Activated CD8-positive, alpha-beta memory T cell treated with anti-CD3 and anti-CD28 coated beads, Interleukin-2, amount 10 ng/mL, durations not matched to agents 7 days and 5 days (primary cell): Measurements from ENCODE around the gene ZC3H7A. TPM values are rescaled to one million over a fixed set of nuclear protein-coding genes. Genes with fewer than 3 reads are reported as not detected.
"Not testable (repeated sequence)": the region's sequence is repeated elsewhere in the genome, so short reads cannot be mapped to it uniquely, and the experiment has no call there.

Experiments used
- ATAC-seq: fragments of 150-1000 bp; cut with Tn5 transposase; one replicate; pipeline ENCODE4 v1.10.0; 2021; ENCODE audit warnings: moderate library complexity
- CTCF ChIA-PET: fragments of 350-600 bp; sonication (Branson Sonifier 250); formaldehyde crosslinking; loops from one replicate; lab custom pipeline; 2021; ENCODE audit warnings: antibody characterized with exemption; lab: Charles Lee
- DNase-seq: peaks from one replicate; pipeline ENCODE4 v3.0.0-alpha.2; 2020
- H3K27ac Mint-ChIP-seq: one replicate; pipeline ENCODE4 v1.8.0; 2021; ENCODE audit warnings: mild to moderate bottlenecking, mixed read lengths
- H3K27me3 Mint-ChIP-seq: one replicate; pipeline ENCODE4 v1.8.0; 2021; ENCODE audit warnings: mixed read lengths
- H3K36me3 Mint-ChIP-seq: one replicate; pipeline ENCODE4 v1.8.0; 2021; ENCODE audit warnings: mild to moderate bottlenecking, mixed read lengths
- H3K4me1 Mint-ChIP-seq: one replicate; pipeline ENCODE4 v1.8.0; 2021; ENCODE audit warnings: mixed read lengths
- H3K4me3 Mint-ChIP-seq: one replicate; pipeline ENCODE4 v1.8.0; 2021; ENCODE audit warnings: mild to moderate bottlenecking, moderate library complexity, mixed read lengths
- H3K9me3 Mint-ChIP-seq: one replicate; pipeline ENCODE4 v1.8.0; 2022; ENCODE audit warnings: low read depth, mixed read lengths
- total RNA-seq, 2 experiments: library from RNA; stranded (reverse); gene quantifications; one replicate each; pipeline ENCODE4 v1.2.3, GENCODE V29; 2021

Gene ZC3H7A
- total RNA-seq, 2 experiments from 2014 or later = 70.7 to 85.9 TPM

DNA sequence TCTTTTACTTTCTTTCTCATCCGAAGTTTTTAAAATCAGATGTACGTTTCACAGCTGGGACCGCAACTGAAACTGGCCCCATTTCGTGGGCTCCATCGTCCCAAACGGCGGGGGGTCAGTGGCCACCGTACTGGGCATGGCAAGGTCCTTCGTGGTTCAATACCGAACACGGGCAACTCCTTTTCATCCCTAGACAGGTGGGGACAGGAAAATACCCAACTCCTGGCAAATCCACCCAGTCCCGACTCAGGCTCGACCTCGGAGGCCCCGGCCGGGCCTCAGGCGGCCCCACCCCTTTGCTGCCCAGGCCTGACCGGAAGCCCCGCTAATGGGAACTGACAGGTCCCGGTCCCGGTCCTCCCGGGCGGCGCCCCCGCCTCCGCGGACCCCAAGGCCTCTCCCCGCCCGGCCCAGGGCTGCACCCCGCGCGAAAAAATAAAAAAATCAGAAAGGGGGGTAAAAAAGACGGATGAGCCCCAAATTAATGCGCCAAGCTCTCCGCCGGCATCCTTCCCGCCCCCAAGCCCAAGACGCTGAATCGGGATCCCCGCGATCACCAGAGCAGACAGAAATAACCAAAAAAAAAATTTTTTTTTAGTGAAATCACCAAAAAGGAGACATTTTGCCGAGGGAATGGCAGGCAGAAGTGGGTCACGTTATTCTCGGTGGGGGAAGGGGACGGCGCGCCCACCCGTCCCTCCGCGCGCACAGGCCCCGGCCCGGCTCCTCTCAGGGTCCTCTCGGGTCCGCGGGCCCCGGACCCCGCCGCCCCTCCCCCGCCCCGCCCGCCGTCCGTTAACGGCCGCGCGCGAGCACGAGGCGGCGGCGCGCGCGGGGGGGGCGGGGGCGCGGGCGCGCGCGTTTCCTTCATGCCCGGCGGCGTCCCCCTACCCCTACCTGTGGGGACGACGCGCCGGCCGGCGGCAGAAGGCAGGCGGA lies 562 bp downstream of the ZC3H7A start:
- Mint-ChIP-seq H3K27me3 (no peaks in the 10 kb centered on the region), H3K9me3 (no peaks in the 10 kb centered on the region), H3K36me3 (peaks cover 21% of the 10 kb centered on the region), H3K4me3 (peak overlapping the region; percentile 80), H3K4me1 (peaks cover 69% of the 10 kb centered on the region), H3K27ac (peak overlapping the region; percentile 92)
- CTCF ChIA-PET = interaction anchor here (0.5 to 4.0 kb wide), 28 partner anchors 11 to 919 kb away, joined by 3 to 58 read pairs (median 4); partner anchors contain the start of genes CIITA, GSPT1, RSL1D1 and SOCS1
- DNase-seq (peak; percentile 56), ATAC-seq (no peak)

DNA sequence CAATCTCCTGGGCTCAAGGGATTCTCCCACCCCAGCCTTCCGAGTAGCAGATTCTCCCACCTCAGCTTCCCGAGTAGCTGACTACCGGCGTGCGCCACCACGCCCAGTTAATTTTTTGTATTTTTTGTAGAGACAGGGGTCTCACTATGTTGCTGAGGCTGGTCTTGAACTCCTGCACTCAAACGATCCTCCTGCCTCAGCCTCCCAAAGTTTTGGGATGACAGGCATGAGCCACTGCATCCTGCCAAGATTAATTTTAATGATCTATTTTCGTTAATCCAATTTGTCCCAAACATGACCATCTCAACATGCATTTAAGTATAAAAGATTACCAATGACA lies 1.2 kb downstream of the ZC3H7A start:
- Mint-ChIP-seq H3K4me3 (peak overlapping the region; percentile 80), H3K9me3 (no peaks in the 10 kb centered on the region), H3K36me3 (peaks cover 25% of the 10 kb centered on the region), H3K27ac (peak overlapping the region; percentile 92), H3K4me1 (peaks cover 75% of the 10 kb centered on the region), H3K27me3 (no peaks in the 10 kb centered on the region)
- CTCF ChIA-PET = interaction anchor here (1.1 to 4.0 kb wide), 7 partner anchors 12 to 53 kb away, joined by 3 to 58 read pairs (median 6); partner anchors contain the start of gene TXNDC11
- no peak for DNase-seq
- ATAC-seq = no peak

DNA sequence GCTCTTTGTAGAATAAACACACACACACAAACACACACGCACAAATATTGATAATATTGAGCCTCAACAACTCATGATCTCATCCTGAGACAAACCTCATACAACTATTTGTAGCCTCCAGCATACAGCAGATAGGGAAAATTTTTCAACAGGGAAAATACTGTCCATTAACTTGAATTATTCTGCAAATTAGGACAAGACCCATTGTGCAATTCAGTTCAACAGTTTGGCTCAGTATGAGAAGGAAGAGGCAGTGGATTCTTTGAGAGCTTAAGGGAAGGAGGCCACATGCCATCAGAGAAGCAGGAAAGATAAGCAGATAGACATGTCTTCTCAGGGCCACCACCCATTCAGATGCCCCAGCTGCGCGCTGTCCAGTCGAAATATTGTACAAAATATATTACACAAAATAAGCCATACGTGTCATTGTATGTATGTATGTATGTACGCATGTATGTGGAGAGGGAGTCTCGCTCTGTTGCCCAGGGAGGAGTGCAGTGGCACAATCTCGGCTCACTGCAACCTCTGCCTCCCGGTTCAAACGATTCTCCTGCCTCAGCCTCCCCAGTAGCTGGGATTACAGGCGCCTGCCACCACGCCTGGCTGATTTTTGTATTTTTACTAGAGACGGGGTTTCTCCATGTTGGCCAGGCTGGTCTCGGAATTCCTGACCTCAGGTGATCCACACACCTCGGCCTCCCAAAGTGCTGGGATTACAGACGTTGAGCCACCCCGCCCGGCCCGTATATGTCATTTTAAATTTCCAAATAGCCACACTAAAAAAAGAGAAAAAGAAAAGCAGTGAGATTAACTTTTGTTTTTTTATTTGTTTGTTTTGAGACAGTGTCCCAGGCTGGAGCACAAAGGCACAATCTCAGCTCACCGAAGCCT lies 1.8 kb downstream of the ZC3H7A start:
- DNase-seq (no peak), ATAC-seq (no peak)
- Mint-ChIP-seq H3K27ac (peak overlapping the region; percentile 92), H3K4me1 (peaks cover 74% of the 10 kb centered on the region), H3K4me3 (peak overlapping the region; percentile 80), H3K27me3 (no peaks in the 10 kb centered on the region), H3K9me3 (no peaks in the 10 kb centered on the region), H3K36me3 (peaks cover 26% of the 10 kb centered on the region)
- CTCF ChIA-PET = interaction anchor here (1.1 to 4.0 kb wide), 5 partner anchors 12 to 50 kb away, joined by 3 to 58 read pairs (median 3); no protein-coding TSS in a partner anchor

DNA sequence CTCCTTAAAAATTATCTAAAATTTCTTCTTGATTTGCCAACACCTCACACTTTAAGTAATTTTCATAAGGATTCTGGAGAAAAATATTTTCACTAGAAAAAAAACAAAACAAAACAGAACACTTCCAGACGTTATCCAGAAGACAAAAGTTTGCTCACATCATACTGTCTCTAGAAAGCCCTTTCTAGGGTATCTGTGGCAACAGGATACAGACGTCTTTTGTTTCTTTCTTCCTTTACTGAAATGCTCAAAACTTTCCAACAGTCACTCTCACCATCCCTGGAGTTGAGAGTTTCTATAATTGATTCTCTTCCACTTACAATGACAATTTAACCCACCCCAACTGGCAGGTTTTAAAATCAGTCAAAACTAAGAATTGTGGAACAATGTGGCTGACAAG lies 2.6 kb downstream of the ZC3H7A start:
- CTCF ChIA-PET = no interaction called here

DNA sequence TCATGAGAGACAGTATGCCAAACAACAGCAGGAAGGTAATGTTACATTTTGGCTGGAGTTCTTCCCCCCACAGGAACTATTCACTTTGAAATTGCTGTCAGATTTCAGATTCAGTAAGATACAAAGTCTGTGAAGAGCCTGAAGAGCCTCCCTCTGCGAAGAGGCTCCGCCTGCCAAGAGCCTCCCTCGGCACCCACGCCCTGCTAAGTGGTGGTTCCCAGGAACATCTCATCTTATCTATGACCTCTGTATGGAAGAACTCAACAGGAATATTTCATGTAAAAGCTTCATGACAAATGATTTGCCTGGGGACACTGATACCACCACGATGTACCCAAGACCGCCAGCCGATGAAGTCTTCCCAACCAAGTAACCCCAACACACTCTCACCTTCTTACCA lies 3.2 kb downstream of the ZC3H7A start:
- CTCF ChIA-PET = interaction anchor here (1.0 to 1.2 kb wide), 3 partner anchors 18 to 274 kb away, joined by 3 read pairs; no protein-coding TSS in a partner anchor
- ATAC-seq = no peak
- H3K27me3 Mint-ChIP-seq = no peaks in the 10 kb centered on the region
- H3K4me1 Mint-ChIP-seq = peaks cover 71% of the 10 kb centered on the region
- DNase-seq = no peak
- peak overlapping the region; percentile 15 for H3K4me3 Mint-ChIP-seq
- H3K9me3 Mint-ChIP-seq = no peaks in the 10 kb centered on the region
- H3K36me3 Mint-ChIP-seq = peaks cover 29% of the 10 kb centered on the region
- H3K27ac Mint-ChIP-seq = peak overlapping the region; percentile 92

More for the DNA sequence above, 2.6 kb downstream of the ZC3H7A start:
- Mint-ChIP-seq H3K27ac (peak overlapping the region; percentile 92), H3K36me3 (peaks cover 27% of the 10 kb centered on the region), H3K27me3 (no peaks in the 10 kb centered on the region), H3K9me3 (no peaks in the 10 kb centered on the region), H3K4me1 (peaks cover 71% of the 10 kb centered on the region), H3K4me3 (peak overlapping the region; percentile 80)
- DNase-seq (no peak), ATAC-seq (no peak)

- Mint-ChIP-seq H3K9me3 (no peaks in the 10 kb centered on the region), H3K36me3 (peaks cover 32% of the 10 kb centered on the region), H3K27me3 (no peaks in the 10 kb centered on the region), H3K27ac (peak overlapping the region; percentile 38), H3K4me1 (peaks cover 68% of the 10 kb centered on the region), H3K4me3 (no peak overlapping the region)
- ATAC-seq (no peak), DNase-seq (no peak)
- CTCF ChIA-PET = interaction anchor here (1.1 to 1.4 kb wide), 5 partner anchors 14 to 276 kb away, joined by 3 to 4 read pairs (median 4); partner anchors contain the start of gene TXNDC11
Measured at GRCh38 chr16:11792410-11793241, 4.4 kb downstream of the ZC3H7A start.

DNA sequence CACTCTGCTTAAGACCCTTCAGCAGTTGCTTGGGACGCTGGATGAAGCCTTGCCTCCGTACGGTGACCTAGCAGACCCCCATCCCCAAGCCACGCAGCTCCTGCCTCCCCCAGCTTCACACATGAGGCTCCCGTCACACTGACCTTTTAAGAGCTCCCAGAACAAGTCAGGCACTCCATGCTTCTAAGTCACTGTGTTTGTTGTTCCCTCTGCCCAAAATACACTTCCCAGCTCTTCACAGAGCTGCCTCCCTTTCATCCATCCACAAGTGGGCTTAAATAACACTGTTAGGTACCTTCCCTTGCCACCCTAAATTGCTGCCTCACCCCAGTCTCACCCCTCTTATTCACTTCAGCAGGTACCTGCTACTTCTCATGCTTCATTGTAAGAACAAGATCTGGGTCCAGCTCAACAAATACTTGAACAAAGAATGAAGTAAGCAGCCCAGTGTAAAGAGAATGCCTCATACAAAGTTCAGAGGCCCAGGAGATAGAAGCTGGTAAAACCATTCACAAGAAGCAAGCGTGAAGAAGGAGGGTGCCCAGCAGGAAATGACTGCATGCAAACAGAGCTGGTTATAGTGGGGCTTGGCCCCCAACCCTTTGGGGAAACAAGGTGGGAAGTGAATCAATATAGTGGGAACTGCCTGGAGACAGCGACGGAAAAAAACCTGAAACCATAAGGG lies 5.8 kb downstream of the ZC3H7A start:
- CTCF ChIA-PET = interaction anchor here (1.1 to 1.3 kb wide), 2 partner anchors 13 to 22 kb away, joined by 4 read pairs; no protein-coding TSS in a partner anchor
- DNase-seq (no peak), ATAC-seq (no peak)
- peak overlapping the region; percentile 63 for H3K27ac Mint-ChIP-seq
- no peaks in the 10 kb centered on the region for H3K27me3 Mint-ChIP-seq
- H3K9me3 Mint-ChIP-seq = no peaks in the 10 kb centered on the region
- peaks cover 33% of the 10 kb centered on the region for H3K36me3 Mint-ChIP-seq
- no peak overlapping the region for H3K4me3 Mint-ChIP-seq
- peaks cover 80% of the 10 kb centered on the region for H3K4me1 Mint-ChIP-seq

GRCh38 chr16:11788914-11789313 lies 8.1 kb downstream of the ZC3H7A start:
- Mint-ChIP-seq H3K27me3 (no peaks in the 10 kb centered on the region), H3K27ac (peak overlapping the region; percentile 38), H3K9me3 (no peaks in the 10 kb centered on the region), H3K4me1 (peaks cover 72% of the 10 kb centered on the region), H3K4me3 (no peak overlapping the region), H3K36me3 (peaks cover 20% of the 10 kb centered on the region)
- ATAC-seq = peak; percentile 20
- DNase-seq = no peak
- CTCF ChIA-PET = no interaction called here

DNA sequence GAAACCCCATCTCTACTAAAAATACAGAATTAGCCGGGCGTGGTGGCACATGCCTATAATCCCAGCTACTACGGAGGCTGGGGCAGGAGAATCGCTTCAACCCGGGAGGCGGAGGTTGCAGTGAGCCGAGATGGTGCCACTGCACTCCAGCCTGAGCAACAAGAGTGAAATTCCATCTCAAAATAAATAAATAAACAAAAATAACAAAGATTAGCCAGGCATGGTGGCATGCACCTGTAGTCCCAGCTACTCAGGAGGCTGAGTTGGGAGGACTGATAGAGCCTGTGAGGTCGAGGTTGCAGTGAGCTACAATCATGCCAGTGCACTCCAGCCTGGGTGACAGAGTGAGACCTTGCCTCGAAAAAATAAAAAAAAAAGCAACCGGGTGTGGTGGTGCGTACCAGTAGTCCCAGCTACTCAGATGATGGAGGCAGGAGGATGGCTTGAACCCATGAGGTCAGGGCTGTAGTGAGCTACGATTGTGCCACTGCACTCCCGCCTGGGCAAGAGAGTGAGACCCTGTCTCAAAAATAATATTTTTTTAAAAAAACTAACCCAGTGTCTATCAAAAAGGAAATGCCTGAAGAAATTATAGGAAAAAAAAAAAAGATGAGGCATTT lies 12.0 kb downstream of the ZC3H7A start:
- not testable (repeated sequence) for DNase-seq, ATAC-seq, H3K27ac Mint-ChIP-seq, H3K27me3 Mint-ChIP-seq, H3K9me3 Mint-ChIP-seq, H3K4me3 Mint-ChIP-seq
- Mint-ChIP-seq H3K4me1 (peaks cover 73% of the 10 kb centered on the region), H3K36me3 (peaks cover 25% of the 10 kb centered on the region)
- CTCF ChIA-PET = interaction anchor here (1.3 to 8.1 kb wide), 2 partner anchors 12 to 253 kb away, joined by 3 to 58 read pairs; partner anchors contain the start of gene ZC3H7A

DNA sequence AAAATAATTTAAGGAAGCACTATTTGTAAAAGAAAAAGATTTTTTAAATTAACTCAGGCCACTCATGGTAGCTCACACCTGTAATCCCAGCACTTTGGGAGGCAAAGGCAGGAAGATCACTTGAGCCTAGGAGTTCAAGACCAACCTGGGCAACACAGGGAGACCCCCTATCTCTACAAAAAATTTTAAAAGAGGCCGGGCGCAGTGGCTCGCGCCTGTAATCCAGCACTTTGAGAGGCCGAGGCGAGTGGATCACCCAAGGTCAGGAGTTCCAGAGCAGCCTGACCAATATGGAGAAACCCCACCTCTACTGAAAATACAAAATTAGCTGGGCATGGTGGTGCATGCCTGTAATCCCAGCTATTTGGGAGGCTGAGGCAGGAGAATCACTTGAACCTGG lies 12.7 kb downstream of the ZC3H7A start:
- not testable (repeated sequence) for H3K4me3 Mint-ChIP-seq, ATAC-seq, DNase-seq, H3K27me3 Mint-ChIP-seq, H3K9me3 Mint-ChIP-seq
- Mint-ChIP-seq H3K4me1 (peaks cover 70% of the 10 kb centered on the region), H3K36me3 (peaks cover 28% of the 10 kb centered on the region), H3K27ac (peak overlapping the region; percentile 65)
- CTCF ChIA-PET = interaction anchor here (8.1 kb wide), 1 partner anchor 13 kb away, joined by 58 read pairs; the partner anchor contains the start of gene ZC3H7A

DNA sequence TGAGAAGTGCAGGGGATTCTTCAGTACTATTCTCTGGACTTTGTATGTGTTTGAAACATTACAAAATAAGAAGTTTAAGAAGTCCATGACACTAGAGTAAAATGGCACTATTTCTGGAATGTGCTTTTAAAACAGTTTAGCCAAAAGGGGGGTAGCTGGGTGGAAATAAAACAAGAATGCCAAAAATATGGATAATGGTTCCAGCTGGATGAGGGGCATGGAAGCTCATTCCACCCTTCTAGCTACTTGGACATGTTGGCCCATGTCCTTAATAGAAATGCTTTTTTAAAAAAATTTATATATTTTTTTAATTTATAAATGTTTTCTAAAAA lies 13.1 kb downstream of the ZC3H7A start:
- H3K4me1 Mint-ChIP-seq = peaks cover 67% of the 10 kb centered on the region
- peaks cover 29% of the 10 kb centered on the region for H3K36me3 Mint-ChIP-seq

More for the DNA sequence above, 13.1 kb downstream of the ZC3H7A start:
- Mint-ChIP-seq H3K9me3 (no peaks in the 10 kb centered on the region), H3K27ac (peak overlapping the region; percentile 90), H3K4me3 (peak overlapping the region; percentile 69), H3K27me3 (no peaks in the 10 kb centered on the region)
- CTCF ChIA-PET = interaction anchor here (8.1 kb wide), 1 partner anchor 13 kb away, joined by 58 read pairs; the partner anchor contains the start of gene ZC3H7A
- DNase-seq (no peak), ATAC-seq (no peak)
